CMK (cell line): ENCODE data around the gene C3orf52.

Experiments
- DNase-seq: peaks from one replicate; pipeline ENCODE4 v3.0.0-alpha.2; 2010; ENCODE audit warnings: low read depth

Gene C3orf52

GRCh38 chr3:112086875-112087524 is 811 bp downstream of the C3orf52 start:
- no peak for DNase-seq

- no peak for DNase-seq
Measured at GRCh38 chr3:112087746-112088145, 1.6 kb downstream of the C3orf52 start.

- DNase-seq: no peak
Measured at GRCh38 chr3:112088944-112089343, 2.8 kb downstream of the C3orf52 start.

- DNase-seq: no peak
Measured at GRCh38 chr3:112089956-112090886, 4.0 kb downstream of the C3orf52 start.

GRCh38 chr3:112090887-112091586 is 4.8 kb downstream of the C3orf52 start:
- no peak for DNase-seq

- no peak for DNase-seq
Measured at GRCh38 chr3:112092496-112093179, 6.4 kb downstream of the C3orf52 start.

GRCh38 chr3:112093180-112093522 is 7.0 kb downstream of the C3orf52 start:
- DNase-seq: no peak

- no peak for DNase-seq
Measured at GRCh38 chr3:112095731-112096130, 9.5 kb downstream of the C3orf52 start.

GRCh38 chr3:112096176-112096575 is 10.0 kb downstream of the C3orf52 start:
- DNase-seq: no peak

GRCh38 chr3:112097378-112097777 is 11.2 kb downstream of the C3orf52 start:
- no peak for DNase-seq

- no peak for DNase-seq
Measured at GRCh38 chr3:112101916-112102315, 15.7 kb downstream of the C3orf52 start.

- no peak for DNase-seq
Measured at GRCh38 chr3:112104774-112105173, 18.6 kb downstream of the C3orf52 start.

GRCh38 chr3:112109322-112109721 is 23.1 kb downstream of the C3orf52 start:
- no peak for DNase-seq

GRCh38 chr3:112111785-112112402 is 25.7 kb downstream of the C3orf52 start:
- DNase-seq: no peak

- no peak for DNase-seq
Measured at GRCh38 chr3:112114576-112115160, 28.5 kb downstream of the C3orf52 start.

GRCh38 chr3:112115161-112115739 is 29.1 kb downstream of the C3orf52 start:
- DNase-seq: no peak

GRCh38 chr3:112115806-112116383 is 29.7 kb downstream of the C3orf52 start:
- no peak for DNase-seq

- no peak for DNase-seq
Measured at GRCh38 chr3:112116748-112117186, 30.6 kb downstream of the C3orf52 start.

- DNase-seq: no peak
Measured at GRCh38 chr3:112117415-112117814, 31.2 kb downstream of the C3orf52 start.

GRCh38 chr3:112117841-112118571 is 31.8 kb downstream of the C3orf52 start:
- DNase-seq: no peak
